HG03159 (cell line): ENCODE measurements around the gene RNASE7.
A peak's percentile ranks its signal among the peaks of the same experiment; 100 is the strongest.
"Not testable (repeated sequence)": the region's sequence is repeated elsewhere in the genome, so short reads cannot be mapped to it uniquely, and the experiment has no call there.

Experiments
- ATAC-seq: cut with Tn5 transposase; IDR thresholded peaks from one replicate; pipeline ENCODE4 v1.9.1; 2021; ENCODE audit warnings: mild to moderate bottlenecking, moderate library complexity; ENCODE audit not compliant: unreplicated experiment

The RNASE7 gene

DNA sequence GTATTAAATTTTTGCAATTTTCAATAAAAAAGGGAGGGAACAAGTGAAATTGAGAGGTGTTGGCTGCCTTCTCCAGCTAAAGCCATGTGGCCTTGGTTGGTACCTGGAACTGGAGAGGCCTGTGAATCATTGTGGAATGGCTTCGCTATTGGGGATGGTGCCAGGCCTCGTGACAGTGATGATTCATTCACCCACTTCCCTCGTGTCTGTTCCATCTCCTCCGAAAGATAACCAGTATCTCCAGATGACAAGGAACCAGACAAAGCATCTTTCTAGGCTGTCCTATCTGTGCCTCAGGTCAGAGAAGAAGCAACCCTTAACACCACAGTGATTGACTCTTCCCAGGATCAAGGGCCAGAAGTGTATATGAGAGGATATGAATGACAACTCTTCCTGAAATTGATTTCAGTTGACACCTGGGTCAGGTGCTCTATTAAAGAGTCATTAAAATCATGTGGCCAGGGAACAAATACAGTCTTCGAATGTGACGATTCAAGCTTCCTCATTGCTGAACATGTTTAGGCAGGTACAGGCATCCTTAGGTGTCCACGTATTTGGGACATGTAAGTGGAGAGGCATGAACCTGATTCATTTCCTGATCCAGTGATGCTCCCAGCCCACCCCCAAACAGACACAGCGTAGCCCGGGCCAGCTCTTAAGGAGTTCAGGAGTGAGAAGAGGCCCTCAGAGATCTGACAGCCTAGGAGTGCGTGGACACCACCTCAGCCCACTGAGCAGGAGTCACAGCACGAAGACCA lies at the start of gene RNASE7:
TSS of gene RNASE7 (plus strand) at position 687 of the 758 bp plus-strand sequence. CDS start 631 bp downstream, outside the sequence.
- ATAC-seq, result no peak

DNA sequence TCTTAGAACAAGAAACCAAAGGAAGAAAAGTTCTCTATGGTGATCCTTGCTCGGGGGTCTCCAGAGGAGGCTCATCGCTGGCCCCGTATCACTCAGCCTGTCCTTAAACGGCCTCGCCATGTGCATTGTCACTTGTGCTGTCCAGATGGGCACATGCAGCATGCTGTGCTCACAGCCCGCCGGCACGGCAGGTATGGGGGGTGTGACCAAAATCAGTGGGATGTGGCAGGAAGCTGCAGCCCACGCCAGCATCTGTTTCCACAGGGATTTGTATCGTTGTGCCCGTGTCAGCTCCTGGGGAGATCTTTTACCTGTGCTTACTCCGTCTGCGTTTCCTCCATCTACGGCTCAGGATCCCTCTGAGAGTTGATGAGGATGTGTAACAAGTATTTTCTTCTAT lies 45.6 kb upstream of the RNASE7 start:
- no peak for ATAC-seq

GRCh38 chr14:20997115-20997514 lies 45.0 kb upstream of the RNASE7 start:
- ATAC-seq, result no peak

GRCh38 chr14:20997564-20997963 lies 44.6 kb upstream of the RNASE7 start:
- ATAC-seq, result no peak

- ATAC-seq, result no peak
Measured at GRCh38 chr14:20998139-20998538, 44.0 kb upstream of the RNASE7 start.

DNA sequence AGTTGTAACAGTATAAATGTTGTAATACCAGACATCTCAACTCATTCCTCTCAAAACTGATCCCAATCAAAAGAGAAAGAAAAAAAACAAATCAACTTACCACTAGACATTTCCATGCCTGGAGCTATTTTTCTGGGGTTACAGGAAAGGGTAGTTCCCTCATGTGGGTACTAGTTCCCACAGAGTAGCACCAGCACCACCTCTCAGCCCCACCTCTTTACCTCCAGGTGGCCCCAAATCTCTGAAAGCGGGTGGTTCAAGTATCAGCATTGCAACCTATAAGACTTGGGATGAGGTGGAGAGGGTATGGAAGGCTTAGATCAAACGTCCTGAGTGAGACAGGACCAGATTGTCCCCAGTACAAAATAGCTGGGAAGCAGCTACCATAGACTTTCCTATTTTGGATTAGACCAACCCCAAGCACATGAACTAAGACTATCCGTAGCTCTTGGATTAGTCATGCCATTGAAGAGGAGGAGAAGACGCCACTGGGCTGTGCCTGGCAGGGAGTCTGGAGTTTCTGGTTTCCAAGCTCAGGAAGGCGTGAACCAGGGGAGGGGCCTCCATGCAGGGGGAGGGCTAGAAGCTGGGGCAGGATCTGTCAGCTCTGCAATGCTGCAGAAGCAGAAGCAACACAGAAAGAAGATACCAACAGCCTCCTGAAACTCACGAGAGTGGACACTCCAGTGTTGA lies 43.3 kb upstream of the RNASE7 start, which contains the start of gene SLC39A2:
TSS of gene SLC39A2 (plus strand) at position 620 of the 693 bp plus-strand sequence. CDS start 154 bp downstream, outside the sequence.
- ATAC-seq, result no peak

DNA sequence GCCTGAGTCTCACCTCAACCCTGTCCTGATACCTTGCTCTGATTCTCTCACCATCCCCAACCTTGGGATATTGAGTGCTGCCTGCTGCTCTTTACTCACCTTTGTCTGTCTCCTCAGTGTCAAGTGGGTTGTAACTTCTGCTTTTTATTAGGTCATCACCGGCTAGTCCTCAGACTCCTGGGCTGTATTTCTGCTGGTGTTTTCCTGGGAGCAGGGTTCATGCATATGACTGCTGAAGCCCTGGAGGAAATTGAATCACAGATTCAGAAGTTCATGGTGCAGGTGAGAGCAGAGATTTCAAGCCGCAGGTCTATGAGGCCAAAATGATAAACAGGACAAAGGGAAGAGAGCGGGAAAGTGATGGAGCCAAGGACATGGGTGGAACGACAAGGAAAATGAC lies 42.6 kb upstream of the RNASE7 start:
- no peak for ATAC-seq

DNA sequence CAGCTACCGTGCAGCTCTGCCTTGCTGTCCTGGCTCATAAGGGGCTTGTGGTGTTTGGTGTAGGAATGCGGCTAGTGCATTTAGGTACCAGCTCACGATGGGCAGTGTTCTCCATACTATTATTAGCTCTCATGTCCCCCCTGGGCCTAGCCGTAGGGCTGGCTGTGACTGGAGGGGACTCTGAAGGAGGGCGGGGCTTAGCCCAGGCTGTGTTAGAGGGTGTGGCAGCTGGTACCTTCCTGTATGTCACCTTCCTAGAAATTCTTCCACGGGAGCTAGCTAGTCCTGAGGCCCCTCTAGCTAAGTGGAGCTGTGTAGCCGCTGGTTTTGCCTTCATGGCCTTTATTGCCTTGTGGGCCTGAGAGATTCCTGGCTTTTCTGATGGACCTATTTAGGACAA lies 40.9 kb upstream of the RNASE7 start:
- ATAC-seq, result no peak

GRCh38 chr14:21003788-21004346 lies 38.3 kb upstream of the RNASE7 start:
- no peak for ATAC-seq

- ATAC-seq, result not testable (repeated sequence)
Measured at GRCh38 chr14:21009721-21010120, 32.4 kb upstream of the RNASE7 start.

DNA sequence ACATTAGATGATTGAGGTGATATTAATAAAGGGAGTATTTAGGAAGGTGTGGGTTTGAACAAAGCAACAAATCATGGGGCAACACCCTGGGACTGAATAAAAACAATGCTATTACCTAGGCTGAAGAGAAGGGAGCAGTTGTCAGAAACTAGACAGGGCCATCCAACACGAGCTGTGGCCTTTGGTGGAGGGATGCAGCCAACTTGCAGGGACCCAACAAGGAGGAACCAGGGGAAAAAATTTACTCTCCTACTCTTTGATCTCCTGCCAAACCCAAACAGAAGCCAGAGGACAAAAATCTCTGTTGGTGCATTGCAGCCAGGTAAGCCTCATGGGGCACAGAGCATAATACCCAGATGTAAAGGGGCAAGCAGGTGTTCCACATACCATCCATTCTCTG lies 31.0 kb upstream of the RNASE7 start:
- no peak for ATAC-seq

DNA sequence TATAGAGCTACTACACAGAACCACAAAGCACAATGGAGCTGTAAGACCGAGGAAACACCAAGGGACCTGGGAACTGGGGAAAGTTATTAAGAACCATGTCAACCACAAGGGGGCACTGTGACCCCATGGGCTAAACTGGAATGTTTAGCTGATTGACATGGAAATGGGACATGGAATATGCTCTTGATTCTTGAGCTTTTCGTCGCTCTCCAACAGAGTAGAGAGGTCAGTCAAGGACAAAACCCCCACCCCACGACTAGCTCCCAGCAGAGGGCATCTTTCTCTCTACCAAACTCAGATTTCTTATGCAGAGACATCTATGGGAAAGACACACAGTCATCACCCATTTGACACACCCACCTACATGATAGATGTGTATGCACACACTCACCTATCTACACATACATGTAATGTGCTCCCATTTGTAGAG lies 27.4 kb upstream of the RNASE7 start:
- peak; percentile 53 for ATAC-seq

- no peak for ATAC-seq
Measured at GRCh38 chr14:21015312-21015711, 26.9 kb upstream of the RNASE7 start.

- no peak for ATAC-seq
Measured at GRCh38 chr14:21016413-21017190, 25.6 kb upstream of the RNASE7 start.

GRCh38 chr14:21017528-21018245 lies 24.5 kb upstream of the RNASE7 start:
- no peak for ATAC-seq

DNA sequence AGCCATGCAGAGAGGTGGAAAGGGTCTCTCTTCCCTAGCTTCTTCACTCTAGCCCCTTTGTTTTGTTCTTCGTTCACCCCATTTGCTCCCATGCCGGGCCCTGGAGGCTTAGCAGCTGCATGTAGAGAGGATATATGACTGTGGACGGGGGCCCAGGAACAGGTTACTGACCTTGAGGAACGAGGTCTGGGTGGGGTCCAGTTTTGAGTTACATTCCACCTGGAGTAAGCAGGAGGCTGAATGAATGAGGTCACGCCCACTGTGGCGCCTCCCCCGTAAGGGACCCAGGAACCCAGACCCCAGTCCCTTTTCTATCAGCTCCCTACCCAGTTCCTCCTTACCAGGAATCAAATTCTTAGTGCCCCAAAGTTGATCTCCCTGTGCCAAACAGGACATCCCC lies 23.9 kb upstream of the RNASE7 start:
- no peak for ATAC-seq

- no peak for ATAC-seq
Measured at GRCh38 chr14:21018781-21019180, 23.4 kb upstream of the RNASE7 start.

DNA sequence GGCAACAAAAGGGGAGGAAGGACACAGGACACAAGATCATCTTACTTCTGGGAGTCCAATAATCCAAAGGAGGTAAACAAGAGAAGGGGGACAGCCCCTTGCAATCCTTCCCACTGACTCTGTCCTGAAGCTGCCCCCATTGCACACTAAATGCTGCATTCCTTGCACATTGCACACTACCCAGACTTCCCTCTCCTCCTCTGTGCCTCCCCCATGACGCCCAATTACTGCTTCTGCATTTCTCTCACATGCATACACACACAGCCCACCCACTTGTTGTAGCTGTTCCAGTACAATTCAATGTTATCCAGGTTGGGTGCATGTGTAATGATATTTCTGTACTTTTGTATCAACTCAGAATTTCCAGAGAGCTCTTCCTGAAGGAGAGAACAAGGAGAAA lies 22.8 kb upstream of the RNASE7 start:
- ATAC-seq, result no peak

DNA sequence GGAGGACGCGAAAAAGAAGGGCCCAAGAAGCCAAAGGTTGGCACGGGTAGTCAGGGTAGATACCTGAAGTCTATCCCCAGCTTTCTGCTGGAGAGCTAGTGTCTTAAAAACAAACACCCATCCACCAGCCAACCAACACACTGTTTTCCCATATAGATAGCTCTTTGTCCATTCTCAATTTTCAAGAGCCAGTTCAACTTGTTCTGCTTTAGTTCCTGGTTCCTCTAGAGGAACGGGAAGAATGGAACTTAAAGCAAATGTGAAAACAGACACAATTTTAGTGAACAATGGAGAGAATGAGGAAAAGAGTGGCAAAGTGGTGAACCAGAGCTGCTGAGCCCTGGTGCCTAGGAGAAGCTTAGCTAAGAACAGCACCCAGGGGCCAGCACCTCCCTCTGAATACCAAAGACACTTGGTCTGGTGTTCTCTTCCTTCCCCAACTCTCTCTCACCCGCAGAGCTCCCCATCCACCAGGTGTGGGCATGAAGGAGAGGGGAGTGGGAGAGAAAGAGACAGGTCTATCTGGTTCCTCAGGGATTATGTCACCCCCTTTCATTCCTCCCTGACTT lies 21.1 kb upstream of the RNASE7 start:
- ATAC-seq, result no peak

DNA sequence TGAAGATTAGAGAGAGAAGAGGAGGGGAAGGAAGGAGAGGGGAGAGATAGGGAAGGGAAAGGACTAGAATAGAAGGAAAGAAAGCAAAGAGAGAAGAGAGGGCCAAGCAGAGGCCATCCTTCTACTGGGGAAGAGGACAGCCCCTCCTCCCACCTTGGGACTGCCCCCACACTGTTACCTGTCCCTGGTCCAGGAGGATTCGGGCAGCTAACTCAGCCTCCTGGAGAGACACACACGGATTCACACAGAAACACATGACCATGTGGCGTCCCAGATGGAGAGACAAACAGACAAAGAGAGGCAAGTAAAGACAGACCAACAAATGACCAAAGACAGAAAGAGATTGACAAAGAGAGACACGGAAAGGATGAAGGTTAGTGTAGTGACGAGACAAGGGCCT lies 19.5 kb upstream of the RNASE7 start:
- no peak for ATAC-seq
